Fibroblast of lung (primary cell): Measurements from ENCODE around the gene VMO1. TPM values are rescaled to one million over a fixed set of nuclear protein-coding genes. Genes with fewer than 3 reads are reported as not detected.

Experiments
- DNase-seq, 2 donors: peaks; one replicate each; pipeline versions ENCODE4 v3.0.0 to v3.0.0-alpha.2; 2010; ENCODE audit warnings: low read depth in 2 of 2
- H2AFZ ChIP-seq: 2 replicates; pipeline ENCODE4 v1.5.1; 2012; ENCODE audit warnings: low read length, control low read depth, inconsistent platforms
- H3K27ac ChIP-seq: 2 replicates; pipeline ENCODE4 v1.5.1; 2011; ENCODE audit warnings: low read length, control low read depth; ENCODE audit not compliant: insufficient read depth
- H3K27me3 ChIP-seq: 2 replicates; pipeline ENCODE4 v1.5.1; 2011; ENCODE audit warnings: mild to moderate bottlenecking, low read length; ENCODE audit not compliant: control insufficient read depth, insufficient read depth
- H3K36me3 ChIP-seq: 2 replicates; pipeline ENCODE4 v1.5.1; 2011; ENCODE audit warnings: low read length; ENCODE audit not compliant: control insufficient read depth, insufficient read depth
- H3K4me1 ChIP-seq: 2 replicates; pipeline ENCODE4 v1.5.1; 2011; ENCODE audit warnings: low read length; ENCODE audit not compliant: control insufficient read depth, insufficient read depth; ENCODE audit errors: extremely low read depth
- H3K4me2 ChIP-seq: 2 replicates; pipeline ENCODE4 v1.5.1; 2011; ENCODE audit warnings: low read length, control low read depth; ENCODE audit not compliant: insufficient read depth; ENCODE audit errors: extremely low read depth
- H3K4me3 ChIP-seq, 4 experiments: fragments of 200-600 bp in 1 of 4; sonication (generic) in 1 of 4; replicated peaks in 1 of 4; 2 replicates each; pipeline ENCODE4 v1.5.1; 2011 to 2016; ENCODE audit warnings: low read length in 4 of 4, low read depth in 3 of 4, mild to moderate bottlenecking in 3 of 4, control low read depth in 2 of 4, inconsistent platforms in 1 of 4, mixed read lengths in 1 of 4; ENCODE audit not compliant: insufficient read depth in 1 of 4; ENCODE audit errors: control extremely low read depth in 1 of 4
- H3K79me2 ChIP-seq: 2 replicates; pipeline ENCODE4 v1.5.1; 2012; ENCODE audit warnings: mild to moderate bottlenecking, low read length, inconsistent platforms; ENCODE audit not compliant: control insufficient read depth, insufficient read depth
- H3K9ac ChIP-seq: 2 replicates; pipeline ENCODE4 v1.5.1; 2011; ENCODE audit warnings: mild to moderate bottlenecking, low read length, control low read depth; ENCODE audit not compliant: insufficient read depth
- H3K9me3 ChIP-seq: 2 replicates; pipeline ENCODE4 v1.5.1; 2012; ENCODE audit warnings: low read depth, low read length; ENCODE audit not compliant: control insufficient read depth, insufficient read depth
- H4K20me1 ChIP-seq: 2 replicates; pipeline ENCODE4 v1.5.1; 2011; ENCODE audit warnings: low read length; ENCODE audit not compliant: control insufficient read depth, insufficient read depth; ENCODE audit errors: extremely low read depth
- EZH2 ChIP-seq: IDR thresholded peaks from 2 replicates; pipeline ENCODE4 v1.5.1; 2012; ENCODE audit warnings: low read length, control low read depth, mild to moderate bottlenecking; ENCODE audit errors: missing control alignments
- polyA plus RNA-seq, 2 donors: library from polyadenylated mRNA; depleted of rRNA in 1 of 2; stranded (reverse) in 1 of 2; unstranded in 1 of 2; fragments of >200 nt; gene quantifications; 2 replicates each; pipeline ENCODE4 v1.2.1, GENCODE V29; 2011 to 2012; ENCODE audit warnings: missing spikeins in 1 of 2
- total RNA-seq: library from RNA; depleted of rRNA; stranded (reverse); fragments of >200 nt; gene quantifications from 2 replicates; pipeline ENCODE4 v1.2.1, GENCODE V29; 2014
- TF ChIP-seq, protein P1 (sequence below), 2 donors: IDR thresholded peaks in 1 of 2; conservative IDR thresholded peaks in 1 of 2; 1 replicate in 1 of 2; 2 replicates in 1 of 2; pipeline ENCODE4 v1.5.1; 2011 to 2012; ENCODE audit warnings: low read length in 2 of 2, control low read depth in 1 of 2, inconsistent platforms in 1 of 2, low read depth in 1 of 2, mild to moderate bottlenecking in 1 of 2

Gene VMO1
- total and polyA plus RNA-seq, 2 donors (not counting 1 experiment from before 2014, with no cell fraction given) = 0.33 TPM; not detected in 1

- Histone ChIP-seq H3K9me3 (no peaks in the 10 kb centered on the region), H3K27me3 (peaks cover 3% of the 10 kb centered on the region), H3K36me3 (no peaks in the 10 kb centered on the region), H3K4me3 (no peak overlapping the region), H3K27ac (no peak overlapping the region), H3K4me2 (no peak overlapping the region), H2AFZ (no peak overlapping the region), H3K4me1 (no peaks in the 10 kb centered on the region), H3K79me2 (no peaks in the 10 kb centered on the region), H4K20me1 (no peaks in the 10 kb centered on the region), H3K9ac (no peak overlapping the region)
- DNase-seq = no peak
- TF ChIP-seq, protein P1, sequence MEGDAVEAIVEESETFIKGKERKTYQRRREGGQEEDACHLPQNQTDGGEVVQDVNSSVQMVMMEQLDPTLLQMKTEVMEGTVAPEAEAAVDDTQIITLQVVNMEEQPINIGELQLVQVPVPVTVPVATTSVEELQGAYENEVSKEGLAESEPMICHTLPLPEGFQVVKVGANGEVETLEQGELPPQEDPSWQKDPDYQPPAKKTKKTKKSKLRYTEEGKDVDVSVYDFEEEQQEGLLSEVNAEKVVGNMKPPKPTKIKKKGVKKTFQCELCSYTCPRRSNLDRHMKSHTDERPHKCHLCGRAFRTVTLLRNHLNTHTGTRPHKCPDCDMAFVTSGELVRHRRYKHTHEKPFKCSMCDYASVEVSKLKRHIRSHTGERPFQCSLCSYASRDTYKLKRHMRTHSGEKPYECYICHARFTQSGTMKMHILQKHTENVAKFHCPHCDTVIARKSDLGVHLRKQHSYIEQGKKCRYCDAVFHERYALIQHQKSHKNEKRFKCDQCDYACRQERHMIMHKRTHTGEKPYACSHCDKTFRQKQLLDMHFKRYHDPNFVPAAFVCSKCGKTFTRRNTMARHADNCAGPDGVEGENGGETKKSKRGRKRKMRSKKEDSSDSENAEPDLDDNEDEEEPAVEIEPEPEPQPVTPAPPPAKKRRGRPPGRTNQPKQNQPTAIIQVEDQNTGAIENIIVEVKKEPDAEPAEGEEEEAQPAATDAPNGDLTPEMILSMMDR (conservative IDR thresholded peaks at IDR 0.05 in 1 of 2, IDR thresholded peaks at IDR 0.05 in 1 of 2; ENCODE audit: low read depth in 1 of 2, low read length in 2 of 2) = no peak
- TF ChIP-seq EZH2 = no peak
These were observed 5.7 kb downstream of the VMO1 start for GRCh38 chr17:4780325-4780955.

- no peak overlapping the region for H3K27ac ChIP-seq
- DNase-seq = no peak
- no peak overlapping the region for H3K9ac ChIP-seq
- H3K4me2 ChIP-seq = no peak overlapping the region
- no peaks in the 10 kb centered on the region for H3K36me3 ChIP-seq
- no peaks in the 10 kb centered on the region for H3K4me1 ChIP-seq
- no peaks in the 10 kb centered on the region for H3K79me2 ChIP-seq
- H3K27me3 ChIP-seq = peaks cover 9% of the 10 kb centered on the region
- H4K20me1 ChIP-seq = no peaks in the 10 kb centered on the region
- no peak overlapping the region for H3K4me3 ChIP-seq
- TF ChIP-seq EZH2 = no peak
- TF ChIP-seq, protein P1 (conservative IDR thresholded peaks at IDR 0.05 in 1 of 2, IDR thresholded peaks at IDR 0.05 in 1 of 2; ENCODE audit: low read depth in 1 of 2, low read length in 2 of 2) = no peak
- H3K9me3 ChIP-seq = no peaks in the 10 kb centered on the region
- H2AFZ ChIP-seq = no peak overlapping the region
These were observed 8.0 kb downstream of the VMO1 start for GRCh38 chr17:4777969-4778760.

DNA sequence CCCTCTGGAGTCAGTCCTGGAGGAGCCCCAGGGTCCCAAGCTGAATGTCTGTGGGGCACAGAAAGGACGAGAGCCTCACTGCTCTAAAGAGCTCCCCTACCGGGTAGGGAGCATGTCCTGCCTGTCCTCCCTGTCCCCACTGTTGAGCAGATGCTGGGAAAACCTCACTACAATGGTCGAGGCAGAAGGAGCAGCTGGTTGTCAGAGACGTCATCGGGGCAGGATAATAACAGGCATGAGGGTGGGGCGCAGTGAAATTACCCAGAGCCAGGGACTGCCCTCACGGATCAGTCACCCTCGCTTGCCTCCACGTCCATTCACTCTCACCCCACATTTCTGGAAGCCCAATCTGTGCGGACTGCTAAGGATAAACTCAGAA, 13.9 kb downstream of the VMO1 start:
- no peak overlapping the region for H3K4me2 ChIP-seq
- TF ChIP-seq, protein P1 (conservative IDR thresholded peaks at IDR 0.05 in 1 of 2, IDR thresholded peaks at IDR 0.05 in 1 of 2; ENCODE audit: low read depth in 1 of 2, low read length in 2 of 2) = no peak
- no peak for TF ChIP-seq EZH2
- H2AFZ ChIP-seq = no peak overlapping the region

More for the DNA sequence above, 13.9 kb downstream of the VMO1 start:
- Histone ChIP-seq H3K4me3 (no peak overlapping the region), H3K36me3 (no peaks in the 10 kb centered on the region), H3K79me2 (no peaks in the 10 kb centered on the region), H3K27ac (no peak overlapping the region), H3K4me1 (no peaks in the 10 kb centered on the region), H3K9me3 (no peaks in the 10 kb centered on the region), H3K27me3 (peaks cover 12% of the 10 kb centered on the region), H4K20me1 (no peaks in the 10 kb centered on the region), H3K9ac (no peak overlapping the region)
- DNase-seq = no peak
